HepG2 (cell line): ENCODE measurements around the gene SLC29A3. TPM values are rescaled to one million over a fixed set of nuclear protein-coding genes. Genes with fewer than 3 reads are reported as not detected.
A peak's percentile ranks its signal among the peaks of the same experiment; 100 is the strongest.

Source experiments
- ATM ChIP-seq: fragments of 450-650 bp; IDR thresholded peaks from 2 replicates; pipeline ENCODE4 v1.7.1; 2017; ENCODE audit warnings: mild to moderate bottlenecking, borderline replicate concordance
- SALL1 ChIP-seq: sonication (generic); formaldehyde crosslinking; IDR thresholded peaks from 2 replicates; pipeline ENCODE4 v1.8.0; 2022; ENCODE audit warnings: mild to moderate bottlenecking, missing genetic modification reagents
- USF2 ChIP-seq, 2 experiments: sonication (generic) in 1 of 2; formaldehyde crosslinking in 1 of 2; IDR thresholded peaks; 2 replicates each; pipeline versions ENCODE4 v1.5.1 to v1.6.1; 2011 to 2020; ENCODE audit warnings: borderline replicate concordance in 1 of 2, low read depth in 1 of 2, low read length in 1 of 2, mild to moderate bottlenecking in 1 of 2, missing genetic modification reagents in 1 of 2, moderate library complexity in 1 of 2
- ZNF260 ChIP-seq: sonication (generic); formaldehyde crosslinking; IDR thresholded peaks from 2 replicates; pipeline ENCODE4 v1.4.0; 2020; ENCODE audit warnings: missing genetic modification reagents, low read depth, mild to moderate bottlenecking, borderline replicate concordance
- ZNF281 ChIP-seq: sonication (generic); formaldehyde crosslinking; IDR thresholded peaks from 2 replicates; pipeline ENCODE4 v1.4.0; 2020; ENCODE audit warnings: missing genetic modification reagents, borderline replicate concordance
- ZNF318 ChIP-seq: sonication (generic); formaldehyde crosslinking; IDR thresholded peaks from 2 replicates; pipeline ENCODE4 v1.4.0; 2020; ENCODE audit warnings: mild to moderate bottlenecking, missing genetic modification reagents
- ZNF446 ChIP-seq: sonication (generic); formaldehyde crosslinking; IDR thresholded peaks from 2 replicates; pipeline ENCODE4 v1.5.0; 2020; ENCODE audit warnings: mild to moderate bottlenecking, missing genetic modification reagents
- ZNF543 ChIP-seq: sonication (generic); formaldehyde crosslinking; IDR thresholded peaks from 2 replicates; pipeline ENCODE4 v1.4.0; 2020; ENCODE audit warnings: mild to moderate bottlenecking, missing genetic modification reagents
- ZNF678 ChIP-seq: sonication (generic); formaldehyde crosslinking; IDR thresholded peaks from 2 replicates; pipeline ENCODE4 v1.4.0; 2020; ENCODE audit warnings: mild to moderate bottlenecking, missing genetic modification reagents
- ZNF770 ChIP-seq: sonication (generic); formaldehyde crosslinking; IDR thresholded peaks from 2 replicates; pipeline ENCODE4 v1.5.0; 2020; ENCODE audit warnings: mild to moderate bottlenecking, missing genetic modification reagents
- polyA plus RNA-seq, 8 experiments: library from polyadenylated mRNA; depleted of rRNA in 3 of 8; stranded (reverse) in 7 of 8; unstranded in 1 of 8; fragments of >200 nt; fragmentation: Illumina TruSeq in 4 of 8; extraction: Trizol in 4 of 8; gene quantifications; 2 replicates each; pipeline versions ENCODE4 v1.2.1 to v1.2.3, GENCODE V29; 2011 to 2016; ENCODE audit warnings: low read depth in 4 of 8, missing spikeins in 1 of 8, mixed read lengths in 1 of 8; ENCODE audit not compliant: insufficient read depth in 1 of 8
- total RNA-seq, 5 experiments: library from RNA; depleted of rRNA; stranded (reverse); fragments of >200 nt; fragmentation: Illumina TruSeq; extraction: Trizol; gene quantifications; 2 replicates each; pipeline ENCODE4 v1.2.3, GENCODE V29; 2016; ENCODE audit warnings: low read depth in 1 of 5

Gene SLC29A3
- total and polyA plus RNA-seq, 2 of the 13 experiments (the other 11 are each of a cell fraction or from before 2014, with no cell fraction given) = 8.6 to 11.8 TPM

GRCh38 chr10:71347587-71348395 is 28.7 kb downstream of the SLC29A3 start (continued):
- TF ChIP-seq ZNF281 (peak; percentile 77; the same call in 1 of the 2 replicates), ZNF318 (peak; percentile 50; the same call in 1 of the 2 replicates), ZNF678 (CRISPR knock-in tag) (0 out of 2 replicates have a peak, but pooled peaks have one; percentile 35), ATM (no peak), SALL1 (peak; percentile 86), ZNF260 (CRISPR knock-in tag) (no peak), ZNF543 (CRISPR knock-in tag) (peak; percentile 79; the same call in 1 of the 2 replicates), USF2 (IDR thresholded peaks at IDR 0.05; ENCODE audit: low read depth, low read length) (no peak), USF2 (CRISPR knock-in tag; IDR thresholded peaks at IDR 0.05; ENCODE audit: borderline replicate concordance) (no peak), ZNF770 (peak; percentile 100), ZNF446 (CRISPR knock-in tag) (no peak)
